Measurements from ENCODE around the gene GRM6. TPM values are rescaled to one million over a fixed set of nuclear protein-coding genes. Genes with fewer than 3 reads are reported as not detected.

The GRM6 gene
- polyA plus RNA-seq, 1 donor, result 0.81 TPM

DNA sequence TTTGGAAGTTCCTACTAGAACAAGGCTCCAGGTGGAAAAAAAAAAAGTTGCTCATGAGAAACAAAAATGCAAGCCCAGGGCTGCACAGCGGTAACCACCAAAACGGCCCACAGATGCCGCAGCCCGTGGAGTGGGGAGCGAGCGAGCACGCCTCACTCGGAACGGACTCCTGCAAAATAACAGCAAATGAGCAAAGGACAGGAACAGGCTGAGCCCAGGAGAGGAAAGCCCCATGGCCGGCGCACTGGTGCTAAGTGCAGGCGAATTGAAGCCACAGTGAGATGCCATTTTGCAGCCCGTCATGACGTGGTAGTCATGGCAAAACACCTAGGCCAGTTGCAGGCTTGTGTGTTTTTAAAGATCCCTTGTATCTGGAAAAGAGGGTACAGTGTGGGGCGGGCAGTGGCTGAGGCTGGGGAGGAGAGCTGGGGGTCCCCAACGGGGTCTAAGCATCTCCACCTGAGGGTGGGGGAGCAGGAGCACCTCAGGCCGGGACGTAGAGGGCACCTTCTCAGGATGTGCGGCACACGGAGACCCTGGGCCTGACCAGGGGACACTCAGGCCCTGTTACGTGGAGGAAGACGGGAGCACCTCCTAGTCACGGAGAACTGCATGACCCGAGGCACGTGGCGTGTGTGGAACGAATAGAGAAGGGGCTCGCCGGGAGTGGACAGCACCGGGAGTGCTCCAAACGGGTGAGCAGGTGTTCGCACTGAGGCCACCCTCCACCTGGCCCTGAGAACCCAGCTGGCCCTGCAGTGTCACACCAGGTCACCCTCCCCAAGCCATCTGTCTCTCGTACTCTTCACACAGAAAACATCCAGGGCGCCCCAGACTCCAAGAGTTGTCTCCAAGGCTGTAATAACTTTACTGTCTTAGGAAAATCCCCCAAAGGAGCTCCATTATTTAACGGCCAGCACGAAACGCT is 10.7 kb downstream of the GRM6 start:
- DNase-seq (ENCODE audit: low read depth), result no peak

DNA sequence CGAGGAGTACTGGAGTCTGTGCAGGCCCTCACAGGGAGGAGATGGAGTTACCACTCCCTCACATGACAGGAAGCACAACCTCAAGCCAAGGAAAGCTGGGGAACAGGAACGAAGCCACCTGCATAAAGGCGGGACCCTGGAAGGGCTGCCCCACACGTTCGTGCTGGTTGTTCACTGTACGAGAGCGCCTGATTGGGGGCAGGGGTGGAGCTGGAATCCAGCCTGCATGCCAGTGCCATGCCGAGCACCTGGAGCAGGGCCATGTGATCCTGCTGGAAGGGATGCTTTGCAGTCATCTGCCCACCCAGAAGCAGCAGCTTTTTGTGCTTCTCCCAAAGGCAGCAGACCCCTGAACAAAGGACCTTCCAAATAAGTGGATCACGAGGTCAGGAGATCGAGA is 11.4 kb downstream of the GRM6 start:
- DNase-seq (ENCODE audit: low read depth), result no peak

DNA sequence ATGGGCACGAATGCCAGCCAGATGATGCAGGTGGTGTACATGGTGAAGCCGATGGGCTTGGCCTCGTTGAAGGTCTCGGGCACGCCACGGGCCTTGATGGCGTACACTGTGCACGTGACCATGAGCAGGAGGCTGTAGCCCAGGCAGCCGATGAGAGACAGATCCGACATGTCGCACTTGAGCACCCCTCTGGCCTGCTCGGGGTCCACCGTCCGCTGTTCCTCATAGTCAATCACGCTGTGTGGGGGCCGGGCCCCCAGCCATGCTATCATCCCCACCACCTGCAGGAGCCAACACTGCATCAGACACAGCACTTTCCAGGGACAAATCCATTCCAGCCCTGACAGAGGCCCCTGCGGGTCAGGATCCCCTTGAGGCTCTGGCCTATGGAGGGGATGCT is 12.2 kb downstream of the GRM6 start:
- no peak for DNase-seq (ENCODE audit: low read depth)

DNA sequence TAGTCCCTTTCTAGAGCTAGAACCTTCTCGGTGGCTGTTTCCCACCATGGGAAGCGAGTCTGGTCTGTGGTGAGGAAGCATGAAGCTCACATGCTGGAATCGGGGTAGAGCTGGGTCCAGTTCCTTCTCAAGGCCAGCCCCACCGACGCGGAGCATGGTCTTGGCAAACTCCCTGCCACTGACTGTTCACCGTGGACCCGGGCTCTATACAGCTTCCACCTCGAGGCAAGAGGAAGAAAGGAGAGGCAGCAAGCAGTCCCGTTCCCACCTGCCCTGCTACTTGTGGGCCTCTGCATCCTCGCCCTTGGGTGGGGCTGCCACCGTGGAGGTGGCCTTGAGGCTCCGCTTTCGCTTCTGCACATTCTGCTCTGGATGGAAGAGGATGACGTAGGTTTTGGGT is 13.7 kb downstream of the GRM6 start:
- no peak for DNase-seq (ENCODE audit: low read depth)

DNA sequence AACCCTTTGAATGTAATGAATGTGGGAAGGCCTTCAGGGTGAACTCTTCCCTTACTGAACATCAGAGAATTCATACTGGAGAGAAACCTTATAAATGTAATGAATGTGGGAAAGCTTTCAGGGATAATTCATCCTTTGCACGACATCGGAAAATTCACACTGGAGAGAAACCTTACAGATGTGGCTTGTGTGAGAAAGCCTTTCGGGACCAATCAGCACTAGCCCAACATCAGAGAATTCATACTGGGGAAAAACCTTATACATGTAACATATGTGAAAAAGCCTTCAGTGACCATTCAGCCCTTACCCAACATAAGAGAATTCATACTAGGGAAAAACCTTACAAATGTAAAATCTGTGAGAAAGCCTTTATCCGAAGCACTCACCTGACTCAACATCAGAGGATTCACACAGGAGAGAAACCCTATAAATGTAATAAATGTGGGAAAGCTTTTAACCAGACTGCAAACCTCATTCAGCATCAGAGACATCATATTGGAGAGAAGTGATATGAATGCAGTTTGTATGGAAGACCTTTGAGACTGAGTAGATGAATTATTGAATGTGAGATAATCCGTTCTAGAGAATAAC is 29.6 kb downstream of the GRM6 start:
- DNase-seq (ENCODE audit: low read depth), result no peak

DNA sequence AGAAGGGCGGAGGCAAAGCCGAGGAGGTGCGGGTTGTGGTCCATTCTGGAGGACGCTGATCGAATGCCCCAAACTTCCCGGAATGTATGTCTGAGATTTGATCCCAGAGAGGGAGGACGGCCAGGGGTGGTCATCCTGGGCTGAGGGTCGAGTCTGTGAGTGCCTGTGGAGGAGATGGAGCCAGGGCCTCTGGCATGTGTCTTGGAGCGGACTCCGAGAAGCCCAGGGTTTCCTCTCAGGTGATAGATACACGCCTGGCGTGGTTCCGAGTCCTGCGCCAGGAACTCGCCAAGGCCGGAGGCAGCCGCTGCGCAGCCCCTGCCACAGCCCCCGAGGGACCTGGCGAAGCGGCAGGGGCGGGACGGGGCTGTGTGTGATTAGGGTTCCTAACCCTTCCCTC is 53.8 kb downstream of the GRM6 start:
- DNase-seq (ENCODE audit: low read depth), result no peak

DNA sequence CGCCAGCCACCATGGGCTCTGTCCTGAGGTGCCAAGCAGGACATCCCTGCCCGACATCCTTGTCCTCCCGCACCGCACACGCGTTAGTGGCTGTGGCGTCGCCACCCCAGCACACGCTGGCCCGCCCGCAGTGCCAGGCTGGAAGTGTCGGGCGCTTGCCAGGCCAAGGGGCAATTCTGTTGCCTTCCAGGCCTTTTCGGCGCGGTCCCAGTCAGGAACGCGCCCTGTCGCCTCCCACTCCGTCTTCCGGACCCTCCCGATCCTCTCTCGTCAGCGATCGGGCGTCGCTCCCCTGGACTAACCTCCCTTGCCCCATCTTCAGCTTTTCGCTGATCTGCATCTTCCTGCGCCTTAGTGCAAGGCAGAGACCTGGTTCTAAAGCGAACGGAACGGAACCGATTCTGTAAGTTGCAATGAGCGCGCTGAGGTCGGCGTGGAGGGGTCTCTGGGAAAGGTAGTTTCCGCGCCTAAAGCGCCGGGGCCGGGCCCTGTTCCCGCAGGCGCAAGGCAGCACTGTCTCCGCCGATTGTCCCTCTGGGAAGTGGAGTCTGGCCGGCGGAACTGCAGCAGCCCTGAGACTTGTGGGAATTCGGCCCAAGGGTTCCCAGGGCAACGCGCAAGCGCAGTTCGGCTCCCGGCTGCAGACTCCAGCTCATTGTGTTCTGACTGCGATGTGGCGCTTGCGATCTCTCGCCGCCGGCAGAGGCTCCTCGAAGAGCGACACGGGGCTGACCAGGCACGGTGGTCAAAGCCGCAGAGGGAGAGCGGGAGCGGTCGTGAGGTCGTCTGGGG is 54.4 kb downstream of the GRM6 start, which contains the start of gene ZNF454:
Gene ZNF454, plus strand, starts transcription at position 630 of the 792 bp plus-strand sequence. CDS start 1,594 bp downstream, outside the sequence.
- peak; percentile 84 for DNase-seq (ENCODE audit: low read depth)

DNA sequence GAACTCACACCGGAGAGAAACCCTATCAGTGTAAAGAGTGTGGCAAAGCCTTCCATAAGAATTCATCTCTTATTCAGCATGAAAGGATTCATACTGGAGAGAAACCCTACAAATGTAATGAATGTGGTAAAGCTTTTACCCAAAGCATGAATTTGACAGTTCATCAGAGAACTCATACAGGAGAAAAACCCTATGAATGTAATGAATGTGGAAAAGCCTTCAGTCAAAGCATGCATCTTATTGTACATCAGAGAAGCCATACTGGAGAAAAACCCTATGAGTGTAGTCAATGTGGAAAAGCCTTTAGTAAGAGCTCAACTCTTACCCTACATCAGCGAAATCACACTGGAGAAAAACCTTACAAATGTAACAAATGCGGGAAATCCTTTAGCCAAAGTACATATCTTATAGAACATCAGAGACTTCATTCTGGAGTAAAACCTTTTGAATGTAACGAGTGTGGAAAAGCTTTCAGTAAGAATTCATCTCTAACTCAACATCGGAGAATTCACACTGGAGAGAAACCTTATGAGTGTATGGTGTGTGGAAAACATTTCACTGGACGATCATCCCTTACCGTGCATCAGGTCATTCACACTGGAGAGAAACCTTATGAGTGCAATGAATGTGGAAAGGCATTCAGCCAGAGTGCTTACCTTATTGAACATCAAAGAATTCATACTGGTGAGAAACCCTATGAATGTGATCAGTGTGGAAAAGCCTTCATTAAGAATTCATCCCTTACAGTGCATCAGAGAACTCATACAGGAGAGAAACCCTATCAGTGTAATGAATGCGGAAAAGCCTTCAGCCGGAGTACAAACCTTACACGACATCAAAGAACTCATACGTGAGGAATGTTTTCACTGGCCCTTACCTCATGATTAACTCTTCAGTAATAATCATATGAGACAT is 63.0 kb downstream of the GRM6 start:
- no peak for DNase-seq (ENCODE audit: low read depth)

Other genes starting within 250 kb of the GRM6 start
- 16.2 TPM for gene ZNF354B, start 135.4 kb downstream of the GRM6 start, polyA plus RNA-seq (ENCODE audit: insufficient read length)
- gene ZFP2, start 99.4 kb downstream of the GRM6 start, polyA plus RNA-seq (ENCODE audit: insufficient read length), result 2.8 TPM
- 3.7 TPM for gene ZNF454, start 54.1 kb downstream of the GRM6 start, polyA plus RNA-seq (ENCODE audit: insufficient read length)
- gene ZNF879, start 28.5 kb upstream of the GRM6 start, polyA plus RNA-seq (ENCODE audit: insufficient read length), result 4.0 TPM
- 7.4 TPM for gene ZNF354C, start 65.1 kb upstream of the GRM6 start, polyA plus RNA-seq (ENCODE audit: insufficient read length)